Natural killer cell (primary cell): Measurements from ENCODE around the gene PIP5K1B. TPM values are rescaled to one million over a fixed set of nuclear protein-coding genes. Genes with fewer than 3 reads are reported as not detected.

ENCODE experiments used
- ATAC-seq, 3 donors: fragments of 150-1000 bp in 2 of 3; fragments of 200-7000 bp in 1 of 3; cut with Tn5 transposase; 1 replicate in 1 of 3; 2 replicates in 2 of 3; pipeline ENCODE4 v1.10.0; 2021; ENCODE audit warnings: mild to moderate bottlenecking in 2 of 3, moderate library complexity in 2 of 3
- DNase-seq, 2 donors: peaks; one replicate each; pipeline versions ENCODE4 v3.0.0 to v3.0.0-alpha.2; 2013 to 2021; ENCODE audit warnings: mixed read lengths in 1 of 2
- H3K27ac ChIP-seq: one replicate; pipeline ENCODE4 v1.5.1; 2013; ENCODE audit warnings: mild to moderate bottlenecking, low read length
- H3K27me3 ChIP-seq: one replicate; pipeline ENCODE4 v1.6.1; 2013; ENCODE audit warnings: low read length; ENCODE audit not compliant: control insufficient read depth, insufficient read depth
- H3K36me3 ChIP-seq: one replicate; pipeline ENCODE4 v1.6.1; 2013; ENCODE audit warnings: low read length; ENCODE audit not compliant: control insufficient read depth, insufficient read depth
- H3K4me1 ChIP-seq: one replicate; pipeline ENCODE4 v1.6.1; 2013; ENCODE audit warnings: low read length; ENCODE audit not compliant: control insufficient read depth, insufficient read depth
- H3K4me3 ChIP-seq: one replicate; pipeline ENCODE4 v1.5.1; 2013; ENCODE audit warnings: low read length
- H3K9me3 ChIP-seq: one replicate; pipeline ENCODE4 v1.6.1; 2013; ENCODE audit warnings: low read length; ENCODE audit not compliant: control insufficient read depth, insufficient read depth
- H3K27ac Mint-ChIP-seq, 2 donors: one replicate each; pipeline ENCODE4 v1.8.0; 2022; ENCODE audit warnings: mild to moderate bottlenecking in 2 of 2, mixed read lengths in 2 of 2, moderate library complexity in 1 of 2
- H3K27me3 Mint-ChIP-seq, 2 donors: one replicate each; pipeline ENCODE4 v1.8.0; 2022; ENCODE audit warnings: low read depth in 2 of 2, mixed read lengths in 2 of 2
- H3K36me3 Mint-ChIP-seq: one replicate; pipeline ENCODE4 v1.8.0; 2022; ENCODE audit warnings: mixed read lengths
- H3K4me1 Mint-ChIP-seq, 2 donors: one replicate each; pipeline ENCODE4 v1.8.0; 2022; ENCODE audit warnings: mixed read lengths in 2 of 2
- H3K4me3 Mint-ChIP-seq: one replicate; pipeline ENCODE4 v1.8.0; 2022; ENCODE audit warnings: mild to moderate bottlenecking, moderate library complexity, mixed read lengths
- H3K9me3 Mint-ChIP-seq, 2 donors: one replicate each; pipeline ENCODE4 v1.8.0; 2022; ENCODE audit warnings: mixed read lengths in 2 of 2
- WGBS: methylation state at CpG from one replicate; pipeline ENCODE4 v1.1.7; 2013; ENCODE audit warnings: missing lambda C conversion rate; ENCODE audit not compliant: insufficient coverage; 5-methylcytosine and 5-hydroxymethylcytosine counted together
- intact Hi-C: fragments of 100-400 bp; cut with micrococcal nuclease; formaldehyde crosslinking; loops from one replicate; pipeline ENCODE4 v1.14.2; 2022
- total RNA-seq, 4 donors: library from RNA; stranded (reverse); fragments of 120-200 nt in 1 of 4; gene quantifications; one replicate each; pipeline versions ENCODE4 v1.2.3 to v1.2.4, GENCODE V29; 2013 to 2022
- TF ChIP-seq, protein P1 (sequence below): fragments of 200-600 bp; IDR thresholded peaks from one replicate; pipeline ENCODE4 v1.8.0; 2022; ENCODE audit warnings: antibody characterized with exemption

The PIP5K1B gene
- total RNA-seq, 3 donors from 2014 or later (not counting 1 experiment from before 2014, with no cell fraction given), result 0.73 to 3.4 (median 1.3) TPM

DNA sequence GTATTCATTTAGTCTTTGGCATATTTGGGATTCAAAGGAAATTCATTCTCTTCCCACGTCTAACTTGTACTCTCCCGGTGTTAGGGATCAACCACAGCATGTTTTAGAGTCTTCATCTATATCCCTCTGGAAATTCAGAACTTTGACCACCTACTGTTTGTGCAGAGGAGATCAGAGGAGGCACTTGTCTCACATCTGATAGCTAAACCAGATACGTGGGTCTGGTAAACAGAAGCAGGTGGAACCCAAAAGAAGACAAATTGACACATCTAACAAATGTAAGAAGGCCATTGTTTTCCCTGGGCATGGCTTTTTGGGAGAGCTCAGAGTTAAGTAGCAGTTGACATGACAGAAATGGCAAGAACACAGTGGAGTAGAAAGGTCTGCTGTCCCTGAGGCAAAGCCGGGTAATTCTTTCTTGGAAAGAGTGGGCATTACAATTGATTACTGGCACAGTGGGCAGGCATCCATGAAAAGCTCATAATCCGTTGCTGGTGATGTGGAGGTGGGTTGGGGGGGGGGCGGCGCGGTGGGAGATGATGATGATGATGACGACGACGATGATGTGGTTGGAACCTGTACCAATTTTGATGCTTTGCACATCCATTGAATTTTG, 27.5 kb downstream of the PIP5K1B start:
- H3K9me3 Mint-ChIP-seq, result no peaks in the 10 kb centered on the region
- no peaks in the 10 kb centered on the region for H3K4me1 Mint-ChIP-seq
- Histone ChIP-seq H3K4me3 (no peak overlapping the region), H3K4me1 (no peaks in the 10 kb centered on the region), H3K9me3 (no peaks in the 10 kb centered on the region), H3K36me3 (no peaks in the 10 kb centered on the region), H3K27me3 (no peaks in the 10 kb centered on the region), H3K27ac (no peak overlapping the region)
- intact Hi-C loops, result no loop called here
- DNase-seq (no peak), ATAC-seq (no peak)
- no peak overlapping the region for H3K4me3 Mint-ChIP-seq
- peaks cover 11 to 22% of the 10 kb centered on the region in 2 donors for H3K27me3 Mint-ChIP-seq
- no peak overlapping the region for H3K27ac Mint-ChIP-seq
- no peaks in the 10 kb centered on the region for H3K36me3 Mint-ChIP-seq
- TF ChIP-seq, protein P1, sequence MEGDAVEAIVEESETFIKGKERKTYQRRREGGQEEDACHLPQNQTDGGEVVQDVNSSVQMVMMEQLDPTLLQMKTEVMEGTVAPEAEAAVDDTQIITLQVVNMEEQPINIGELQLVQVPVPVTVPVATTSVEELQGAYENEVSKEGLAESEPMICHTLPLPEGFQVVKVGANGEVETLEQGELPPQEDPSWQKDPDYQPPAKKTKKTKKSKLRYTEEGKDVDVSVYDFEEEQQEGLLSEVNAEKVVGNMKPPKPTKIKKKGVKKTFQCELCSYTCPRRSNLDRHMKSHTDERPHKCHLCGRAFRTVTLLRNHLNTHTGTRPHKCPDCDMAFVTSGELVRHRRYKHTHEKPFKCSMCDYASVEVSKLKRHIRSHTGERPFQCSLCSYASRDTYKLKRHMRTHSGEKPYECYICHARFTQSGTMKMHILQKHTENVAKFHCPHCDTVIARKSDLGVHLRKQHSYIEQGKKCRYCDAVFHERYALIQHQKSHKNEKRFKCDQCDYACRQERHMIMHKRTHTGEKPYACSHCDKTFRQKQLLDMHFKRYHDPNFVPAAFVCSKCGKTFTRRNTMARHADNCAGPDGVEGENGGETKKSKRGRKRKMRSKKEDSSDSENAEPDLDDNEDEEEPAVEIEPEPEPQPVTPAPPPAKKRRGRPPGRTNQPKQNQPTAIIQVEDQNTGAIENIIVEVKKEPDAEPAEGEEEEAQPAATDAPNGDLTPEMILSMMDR, result no peak
- WGBS, result 92% methylated on average over 11 of the region's 11 CpGs

DNA sequence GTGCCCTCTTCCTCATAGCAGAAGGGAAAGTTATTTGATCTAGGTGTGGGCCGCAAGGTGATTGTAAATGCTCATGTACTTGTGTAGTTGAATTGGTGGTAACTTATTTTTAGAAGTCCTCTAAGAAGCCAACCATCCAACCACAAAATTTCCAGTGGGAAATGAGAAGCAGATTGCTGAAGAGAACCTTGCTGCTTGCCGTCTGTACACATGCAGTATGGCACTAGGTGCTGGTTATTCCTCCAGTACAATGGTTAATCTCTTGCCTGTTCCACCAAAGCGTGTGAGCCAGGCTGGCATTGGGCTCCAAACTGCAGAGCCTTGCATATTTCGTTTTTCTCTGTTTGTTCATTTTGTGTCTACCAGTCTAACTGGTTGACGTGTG, 28.0 kb downstream of the PIP5K1B start:
- H3K27ac ChIP-seq, result no peak overlapping the region
- DNase-seq (no peak), ATAC-seq (no peak)
- Mint-ChIP-seq H3K36me3 (no peaks in the 10 kb centered on the region), H3K4me3 (no peak overlapping the region), H3K27me3 (peaks cover 12 to 22% of the 10 kb centered on the region in 2 donors), H3K27ac (no peak overlapping the region), H3K4me1 (no peaks in the 10 kb centered on the region), H3K9me3 (no peaks in the 10 kb centered on the region)
- no peaks in the 10 kb centered on the region for H3K9me3 ChIP-seq
- no peak overlapping the region for H3K4me3 ChIP-seq
- H3K27me3 ChIP-seq, result no peaks in the 10 kb centered on the region
- H3K4me1 ChIP-seq, result no peaks in the 10 kb centered on the region
- H3K36me3 ChIP-seq, result no peaks in the 10 kb centered on the region
- 77% methylated on average over 4 of the region's 5 CpGs for WGBS
- intact Hi-C loops, result no loop called here
- TF ChIP-seq, protein P1, result no peak

DNA sequence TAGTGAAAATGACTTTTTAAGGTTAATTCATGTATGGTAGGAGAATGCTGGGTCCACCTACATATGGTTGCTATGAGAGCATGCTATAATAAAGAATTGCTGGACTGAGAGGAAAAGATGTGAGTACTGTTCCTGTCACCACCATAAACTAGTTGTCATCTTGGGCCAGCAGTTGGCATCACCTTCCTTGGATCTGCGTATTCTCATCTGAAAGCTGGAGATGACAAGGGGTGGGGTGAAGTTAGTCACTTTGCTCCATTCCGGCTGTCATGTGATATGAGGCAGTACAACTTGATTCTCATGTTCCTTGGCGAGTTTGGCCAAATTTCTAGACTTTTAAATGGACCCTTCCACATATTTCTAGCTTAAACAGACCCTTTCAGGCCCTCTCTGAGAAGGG, 33.3 kb downstream of the PIP5K1B start:
- no peaks in the 10 kb centered on the region for H3K4me1 Mint-ChIP-seq
- H3K27ac ChIP-seq, result no peak overlapping the region
- H3K4me3 Mint-ChIP-seq, result no peak overlapping the region
- H3K27me3 ChIP-seq, result no peaks in the 10 kb centered on the region
- DNase-seq, result no peak
- peaks cover 17 to 25% of the 10 kb centered on the region in 2 donors for H3K27me3 Mint-ChIP-seq
- TF ChIP-seq, protein P1, result no peak
- WGBS, result 94% methylated on average over 3 of the region's 3 CpGs
- H3K9me3 Mint-ChIP-seq, result no peaks in the 10 kb centered on the region
- no peak for ATAC-seq
- H3K36me3 Mint-ChIP-seq, result no peaks in the 10 kb centered on the region
- no peaks in the 10 kb centered on the region for H3K9me3 ChIP-seq
- H3K36me3 ChIP-seq, result no peaks in the 10 kb centered on the region
- H3K27ac Mint-ChIP-seq, result no peak overlapping the region
- no peak overlapping the region for H3K4me3 ChIP-seq
- intact Hi-C loops, result no loop called here
- H3K4me1 ChIP-seq, result no peaks in the 10 kb centered on the region

DNA sequence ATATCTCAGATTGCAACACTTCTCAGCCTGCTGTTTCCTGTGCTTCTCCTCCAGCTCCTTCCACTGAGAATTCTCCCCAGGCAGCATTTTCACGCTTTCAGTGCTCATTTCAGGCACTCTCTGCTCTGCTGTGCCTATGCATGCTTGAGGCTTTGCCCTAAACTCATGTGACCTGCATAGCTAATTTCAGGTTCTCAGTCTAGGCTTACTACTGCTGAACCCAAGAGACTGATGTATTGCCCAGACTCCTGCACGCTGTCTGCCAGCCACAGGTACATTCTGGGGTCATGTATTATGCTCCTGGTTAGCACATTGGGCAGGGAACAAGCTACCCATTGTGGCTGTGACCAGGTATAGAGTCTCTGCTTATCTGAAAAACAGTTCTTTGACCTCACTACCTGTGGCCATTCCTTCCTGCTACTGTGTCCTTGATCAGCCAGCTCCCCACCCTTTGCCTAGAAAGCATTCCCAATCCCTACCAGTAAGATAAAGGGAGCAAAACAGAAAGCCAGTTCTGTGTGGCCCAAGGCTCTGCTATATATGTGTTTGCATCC, 34.7 kb downstream of the PIP5K1B start:
- H3K27ac Mint-ChIP-seq, result no peak overlapping the region
- H3K4me1 Mint-ChIP-seq, result no peaks in the 10 kb centered on the region
- intact Hi-C loops, result no loop called here
- Histone ChIP-seq H3K27me3 (no peaks in the 10 kb centered on the region), H3K9me3 (no peaks in the 10 kb centered on the region), H3K27ac (no peak overlapping the region), H3K4me3 (no peak overlapping the region), H3K4me1 (no peaks in the 10 kb centered on the region), H3K36me3 (no peaks in the 10 kb centered on the region)
- TF ChIP-seq, protein P1, result no peak
- WGBS, result 26% methylated on average over 2 of the region's 2 CpGs
- H3K9me3 Mint-ChIP-seq, result no peaks in the 10 kb centered on the region
- H3K36me3 Mint-ChIP-seq, result no peaks in the 10 kb centered on the region
- H3K4me3 Mint-ChIP-seq, result no peak overlapping the region
- ATAC-seq (no peak), DNase-seq (no peak)
- peaks cover 15 to 25% of the 10 kb centered on the region in 2 donors for H3K27me3 Mint-ChIP-seq
